K562 (cell line): ENCODE results near the gene VIPR2.

Experiments
- ATF6 ChIP-seq: sonication (generic); formaldehyde crosslinking; IDR thresholded peaks from 2 replicates; pipeline ENCODE4 v1.4.0; 2020; ENCODE audit warnings: mild to moderate bottlenecking, missing genetic modification reagents
- ETS2 ChIP-seq: IDR thresholded peaks from 2 replicates; pipeline ENCODE4 v1.6.1; 2016; ENCODE audit warnings: borderline replicate concordance, missing genetic modification characterization, mild to moderate bottlenecking, moderate library complexity, missing compliant biosample characterization; ENCODE audit not compliant: poor library complexity, severe bottlenecking
- IFI16 ChIP-seq: fragments of 250-450 bp; sonication (Bioruptor Pico); IDR thresholded peaks from 2 replicates; pipeline ENCODE4 v2.1.2; 2022; ENCODE audit warnings: mild to moderate bottlenecking, inconsistent platforms
- TARDBP ChIP-seq: fragments of 450-650 bp; IDR thresholded peaks from 2 replicates; pipeline ENCODE4 v1.6.1; 2016
- USF2 ChIP-seq: sonication (generic); formaldehyde crosslinking; IDR thresholded peaks from 2 replicates; pipeline ENCODE4 v1.5.0; 2020; ENCODE audit warnings: missing genetic modification reagents
- ZNF121 ChIP-seq: sonication (generic); formaldehyde crosslinking; conservative IDR thresholded peaks from 2 replicates; pipeline ENCODE4 v1.8.0; 2022; ENCODE audit warnings: missing genetic modification reagents
- ZNF311 ChIP-seq: fragments of 250-450 bp; sonication (Bioruptor Pico); IDR thresholded peaks from 2 replicates; pipeline ENCODE4 v1.4.0; 2020; ENCODE audit warnings: mild to moderate bottlenecking, moderate library complexity

GRCh38 chr7:159130199-159130775 lies 14.4 kb downstream of the VIPR2 start:
- no peak for TF ChIP-seq ETS2
- no peak for TF ChIP-seq ZNF311
- no peak for TF ChIP-seq ATF6 (CRISPR knock-in tag)
- TF ChIP-seq ZNF121 (CRISPR knock-in tag): no peak
- no peak for TF ChIP-seq TARDBP
- TF ChIP-seq USF2 (CRISPR knock-in tag): no peak
- TF ChIP-seq IFI16: no peak
